OCI-LY3 (cell line): Measurements from ENCODE around the gene NINJ1.

Experiments used
- EZH2phosphoT487 ChIP-seq: fragments of 200-600 bp; shearing (Covaris generic); IDR thresholded peaks from 2 replicates; pipeline ENCODE4 v1.6.1; 2018; ENCODE audit warnings: antibody characterized with exemption, mixed run types, low read depth
- TF ChIP-seq, protein P1 (sequence below): fragments of 200-600, 300-600 bp; sonication (generic); IDR thresholded peaks from 2 replicates; pipeline ENCODE4 v1.5.1; 2014; ENCODE audit warnings: antibody characterized with exemption, low read length, low read depth

DNA sequence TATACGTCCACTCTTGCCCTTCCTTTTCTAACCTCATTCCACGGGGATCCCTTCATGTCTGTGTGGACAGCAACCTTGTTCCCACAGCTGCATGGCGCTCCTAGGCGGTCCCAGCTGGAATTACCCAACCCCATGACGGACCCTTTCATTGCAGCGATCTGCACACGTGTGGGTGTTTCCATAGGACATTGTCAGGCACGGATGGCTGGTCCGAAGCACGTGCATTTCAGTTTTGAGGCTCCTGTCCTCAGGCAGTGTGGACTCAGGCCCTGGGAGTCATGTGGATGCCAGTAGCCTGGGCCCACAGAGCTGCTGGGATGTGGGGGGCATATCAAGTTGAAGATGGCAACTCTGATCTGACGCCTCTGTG, 23.1 kb downstream of the NINJ1 start:
- TF ChIP-seq, protein P1, sequence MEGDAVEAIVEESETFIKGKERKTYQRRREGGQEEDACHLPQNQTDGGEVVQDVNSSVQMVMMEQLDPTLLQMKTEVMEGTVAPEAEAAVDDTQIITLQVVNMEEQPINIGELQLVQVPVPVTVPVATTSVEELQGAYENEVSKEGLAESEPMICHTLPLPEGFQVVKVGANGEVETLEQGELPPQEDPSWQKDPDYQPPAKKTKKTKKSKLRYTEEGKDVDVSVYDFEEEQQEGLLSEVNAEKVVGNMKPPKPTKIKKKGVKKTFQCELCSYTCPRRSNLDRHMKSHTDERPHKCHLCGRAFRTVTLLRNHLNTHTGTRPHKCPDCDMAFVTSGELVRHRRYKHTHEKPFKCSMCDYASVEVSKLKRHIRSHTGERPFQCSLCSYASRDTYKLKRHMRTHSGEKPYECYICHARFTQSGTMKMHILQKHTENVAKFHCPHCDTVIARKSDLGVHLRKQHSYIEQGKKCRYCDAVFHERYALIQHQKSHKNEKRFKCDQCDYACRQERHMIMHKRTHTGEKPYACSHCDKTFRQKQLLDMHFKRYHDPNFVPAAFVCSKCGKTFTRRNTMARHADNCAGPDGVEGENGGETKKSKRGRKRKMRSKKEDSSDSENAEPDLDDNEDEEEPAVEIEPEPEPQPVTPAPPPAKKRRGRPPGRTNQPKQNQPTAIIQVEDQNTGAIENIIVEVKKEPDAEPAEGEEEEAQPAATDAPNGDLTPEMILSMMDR = no peak
- TF ChIP-seq EZH2phosphoT487 = no peak
